H1 (cell line): ENCODE results near the gene TMEM156. TPM values are rescaled to one million over a fixed set of nuclear protein-coding genes. Genes with fewer than 3 reads are reported as not detected.

Experiments used
- CTCF ChIA-PET: fragments of 300-600 bp; sonication (Branson Sonifier 250); formaldehyde crosslinking; loops from one replicate; lab custom pipeline; 2021; ENCODE audit not compliant: partially characterized antibody; lab: Charles Lee
- POLR2A ChIA-PET: fragments of 300-600 bp; sonication (Branson Sonifier 250); formaldehyde crosslinking; loops from one replicate; lab custom pipeline; 2021; ENCODE audit warnings: inconsistent platforms; ENCODE audit not compliant: partially characterized antibody; lab: Charles Lee
- DNase-seq, 2 experiments: peaks; one replicate each; pipeline versions ENCODE4 v3.0.0 to v3.0.0-alpha.2; 2010 to 2022; ENCODE audit warnings: low spot score in 2 of 2, low read depth in 1 of 2, mixed read lengths in 1 of 2
- FAIRE-seq: peaks from 2 replicates; lab custom pipeline; 2011; peaks lifted over from hg19 to GRCh38; lab: Jason Lieb, UNC
- H2AFZ ChIP-seq: 2 replicates; pipeline ENCODE4 v1.8.1; 2012; ENCODE audit warnings: low read length, inconsistent platforms
- H2AK5ac ChIP-seq: 2 replicates; pipeline ENCODE4 v1.6.1; 2013; ENCODE audit warnings: low read depth, low read length
- H2BK120ac ChIP-seq: replicated peaks from 2 replicates; pipeline ENCODE3; 2013; ENCODE audit warnings: low read depth, low read length, inconsistent platforms
- H2BK12ac ChIP-seq: 2 replicates; pipeline ENCODE4 v1.6.1; 2013; ENCODE audit warnings: low read depth, low read length
- H2BK15ac ChIP-seq: 2 replicates; pipeline ENCODE4 v1.6.1; 2013; ENCODE audit warnings: low read length
- H2BK20ac ChIP-seq: 2 replicates; pipeline ENCODE4 v1.6.1; 2013; ENCODE audit warnings: low read length
- H2BK5ac ChIP-seq: 2 replicates; pipeline ENCODE4 v1.6.1; 2013; ENCODE audit warnings: low read depth, low read length
- H3K14ac ChIP-seq: 2 replicates; pipeline ENCODE4 v1.6.1; 2013; ENCODE audit warnings: inconsistent platforms; ENCODE audit not compliant: insufficient read length
- H3K18ac ChIP-seq: 2 replicates; pipeline ENCODE4 v1.6.1; 2013; ENCODE audit warnings: low read length; ENCODE audit errors: extremely low read depth
- H3K23ac ChIP-seq: 2 replicates; pipeline ENCODE4 v1.6.1; 2013; ENCODE audit warnings: inconsistent platforms; ENCODE audit not compliant: insufficient read length
- H3K23me2 ChIP-seq: 2 replicates; pipeline ENCODE4 v1.6.1; 2013; ENCODE audit warnings: low read depth, low read length
- H3K27ac ChIP-seq: 2 replicates; pipeline ENCODE4 v1.6.1; 2011; ENCODE audit warnings: low read depth, low read length, inconsistent platforms
- H3K27me3 ChIP-seq, 4 experiments: replicated peaks in 1 of 4; 1 replicate in 1 of 4; 2 replicates in 3 of 4; pipeline versions ENCODE4 v1.6.1 to v1.8.1; 2011 to 2013; ENCODE audit warnings: low read length in 3 of 4, mild to moderate bottlenecking in 3 of 4, inconsistent platforms in 2 of 4, mixed read lengths in 2 of 4, moderate library complexity in 1 of 4; ENCODE audit not compliant: control insufficient read depth in 3 of 4, insufficient read depth in 3 of 4; ENCODE audit errors: extremely low read depth in 1 of 4
- H3K36me3 ChIP-seq, 4 experiments: 2 replicates each; pipeline versions ENCODE4 v1.6.1 to v1.8.1; 2011 to 2013; ENCODE audit warnings: mild to moderate bottlenecking in 4 of 4, low read length in 3 of 4, moderate library complexity in 2 of 4, control low read depth in 1 of 4, inconsistent platforms in 1 of 4; ENCODE audit not compliant: insufficient read depth in 4 of 4, control insufficient read depth in 2 of 4
- H3K4ac ChIP-seq: replicated peaks from 2 replicates; pipeline ENCODE3; 2013; ENCODE audit warnings: low read length, low read depth, mixed read lengths, inconsistent platforms; ENCODE audit not compliant: insufficient read length
- H3K4me1 ChIP-seq, 4 experiments: replicated peaks in 1 of 4; 1 replicate in 1 of 4; 2 replicates in 3 of 4; pipeline versions ENCODE4 v1.6.1 to v1.8.1; 2011 to 2013; ENCODE audit warnings: low read length in 3 of 4, inconsistent platforms in 2 of 4, mixed read lengths in 1 of 4; ENCODE audit not compliant: insufficient read depth in 4 of 4, control insufficient read depth in 3 of 4
- H3K4me2 ChIP-seq, 2 experiments: 2 replicates each; pipeline versions ENCODE4 v1.6.1 to v1.8.1; 2011 to 2013; ENCODE audit warnings: low read depth in 2 of 2, low read length in 2 of 2, control low read depth in 1 of 2, inconsistent platforms in 1 of 2, mild to moderate bottlenecking in 1 of 2; ENCODE audit not compliant: insufficient read depth in 1 of 2
- H3K4me3 ChIP-seq, 4 experiments: fragments of 200-600, 300-600 bp in 1 of 4; sonication (generic), shearing (Covaris generic), sonication (Bioruptor Twin) in 1 of 4; 2 replicates each; pipeline versions ENCODE4 v1.5.1 to v1.8.1; 2011 to 2016; ENCODE audit warnings: low read length in 4 of 4, low read depth in 3 of 4, control low read depth in 2 of 4, inconsistent platforms in 2 of 4, mild to moderate bottlenecking in 2 of 4, mixed read lengths in 1 of 4, moderate library complexity in 1 of 4; ENCODE audit not compliant: insufficient read depth in 2 of 4; ENCODE audit errors: extremely low read depth in 1 of 4
- H3K56ac ChIP-seq: replicated peaks from 2 replicates; pipeline ENCODE3; 2013; ENCODE audit warnings: low read depth, mild to moderate bottlenecking, mixed read lengths, low read length, inconsistent platforms; ENCODE audit not compliant: insufficient read length
- H3K79me1 ChIP-seq: 2 replicates; pipeline ENCODE4 v1.6.1; 2013; ENCODE audit warnings: low read depth, low read length, control low read depth
- H3K79me2 ChIP-seq, 2 experiments: 2 replicates each; pipeline versions ENCODE4 v1.6.1 to v1.8.1; 2012 to 2013; ENCODE audit warnings: low read length in 2 of 2, mild to moderate bottlenecking in 2 of 2, inconsistent platforms in 1 of 2; ENCODE audit not compliant: insufficient read depth in 2 of 2, control insufficient read depth in 1 of 2
- H3K9ac ChIP-seq, 4 experiments: replicated peaks in 1 of 4; 1 replicate in 1 of 4; 2 replicates in 3 of 4; pipeline versions ENCODE4 v1.6.1 to v1.8.1; 2011 to 2013; ENCODE audit warnings: low read depth in 3 of 4, low read length in 3 of 4, control low read depth in 2 of 4, mild to moderate bottlenecking in 2 of 4, moderate library complexity in 2 of 4, inconsistent platforms in 1 of 4; ENCODE audit errors: extremely low read depth in 1 of 4
- H3K9me3 ChIP-seq, 2 experiments: 2 replicates each; pipeline versions ENCODE4 v1.6.1 to v1.8.1; 2012 to 2013; ENCODE audit warnings: mild to moderate bottlenecking in 2 of 2, moderate library complexity in 2 of 2, control low read depth in 1 of 2, inconsistent platforms in 1 of 2, low read depth in 1 of 2, low read length in 1 of 2, mixed read lengths in 1 of 2; ENCODE audit not compliant: insufficient read depth in 2 of 2
- H4K20me1 ChIP-seq, 2 experiments: replicated peaks in 1 of 2; 2 replicates each; pipeline versions ENCODE3 to v1.8.1; 2011 to 2013; ENCODE audit warnings: inconsistent platforms in 2 of 2, low read length in 2 of 2, mild to moderate bottlenecking in 1 of 2; ENCODE audit not compliant: insufficient read depth in 2 of 2, control insufficient read depth in 1 of 2
- H4K5ac ChIP-seq: 2 replicates; pipeline ENCODE4 v1.6.1; 2013; ENCODE audit warnings: low read length, low read depth, mixed read lengths, inconsistent platforms; ENCODE audit not compliant: insufficient read length
- H4K8ac ChIP-seq: 2 replicates; pipeline ENCODE4 v1.8.0; 2013; ENCODE audit warnings: mild to moderate bottlenecking, moderate library complexity, low read length, inconsistent platforms; ENCODE audit not compliant: insufficient read depth; ENCODE audit errors: extremely low read depth
- H4K91ac ChIP-seq: replicated peaks from 2 replicates; pipeline ENCODE3; 2013; ENCODE audit warnings: low read length, mixed read lengths, inconsistent platforms; ENCODE audit not compliant: insufficient read length
- ATF2 ChIP-seq: IDR thresholded peaks from 2 replicates; pipeline ENCODE4 v1.6.1; 2012; ENCODE audit warnings: low read length, inconsistent platforms
- WGBS, 2 experiments: shearing (Covaris generic) in 1 of 2; methylation state at CpG; one replicate each; pipeline versions ENCODE4 v1.1.6 to v1.1.7; 2013 to 2015; ENCODE audit warnings: low lambda C conversion rate in 2 of 2, mixed read lengths in 2 of 2, inconsistent platforms in 1 of 2, low coverage in 1 of 2, missing lambda C conversion rate in 1 of 2; ENCODE audit not compliant: insufficient replicate concordance in 2 of 2, insufficient coverage in 1 of 2, insufficient read length in 1 of 2; ENCODE audit errors: extremely low coverage in 1 of 2, missing lambda C conversion rate in 1 of 2; 5-methylcytosine and 5-hydroxymethylcytosine counted together
- polyA plus RNA-seq, 7 experiments: library from polyadenylated mRNA; depleted of rRNA in 3 of 7; stranded (reverse) in 5 of 7; unstranded in 2 of 7; fragments of >200 nt in 5 of 7; fragments of 200-250 nt in 2 of 7; gene quantifications; 1 replicate in 5 of 7; 2 replicates in 1 of 7; 4 replicates in 1 of 7; pipeline versions ENCODE4 v1.2.1 to v1.2.3, GENCODE V29; 2011 to 2013; ENCODE audit warnings: missing spikeins in 2 of 7, mixed read lengths in 2 of 7
- total RNA-seq: library from RNA; stranded (reverse); fragmentation: NEBNext Ultra II Directional; extraction: Animal tissue kit (Norgen Biotek cat#: 25700); gene quantifications from 2 replicates; pipeline ENCODE4 v1.2.1, GENCODE V29; 2021

The TMEM156 gene
- total and polyA plus RNA-seq, 2 of the 8 experiments (the other 6 are each of a cell fraction or from before 2014, with no cell fraction given): not detected

- H3K79me1 ChIP-seq: no peaks in the 10 kb centered on the region
- FAIRE-seq (no peak), DNase-seq (no peak)
- H3K14ac ChIP-seq: no peak overlapping the region
- no peak for TF ChIP-seq ATF2
- WGBS, 2 experiments: 81% methylated on average over 2 of the region's 2 CpGs; no CpG with 5 or more reads in 1 of the 2 experiments
- H3K9ac ChIP-seq: no peak overlapping the region
- no peak overlapping the region for H4K91ac ChIP-seq
- no peaks in the 10 kb centered on the region for H3K23me2 ChIP-seq
- no peak overlapping the region for H2BK20ac ChIP-seq
- H4K20me1 ChIP-seq: no peaks in the 10 kb centered on the region
- H3K23ac ChIP-seq: no peak overlapping the region
- H3K4me2 ChIP-seq: no peak overlapping the region
- H4K5ac ChIP-seq: no peak overlapping the region
- H3K36me3 ChIP-seq: no peaks in the 10 kb centered on the region
- H3K56ac ChIP-seq: no peak overlapping the region
- no peaks in the 10 kb centered on the region for H3K4me1 ChIP-seq
- no peak overlapping the region for H3K4ac ChIP-seq
- no peak overlapping the region for H3K27ac ChIP-seq
- H2AK5ac ChIP-seq: no peak overlapping the region
- no peak overlapping the region for H2BK5ac ChIP-seq
- H3K18ac ChIP-seq: no peak overlapping the region
- no peak overlapping the region for H2BK120ac ChIP-seq
- H3K27me3 ChIP-seq: no peaks in the 10 kb centered on the region
- ChIA-PET CTCF (interaction anchor here (1.3 kb wide), 1 partner anchor 9 kb away, joined by 4 read pairs; no protein-coding TSS in a partner anchor), POLR2A (no interaction called here)
- no peak overlapping the region for H3K4me3 ChIP-seq
- H2BK12ac ChIP-seq: no peak overlapping the region
- no peak overlapping the region for H2AFZ ChIP-seq
- no peak overlapping the region for H4K8ac ChIP-seq
- no peak overlapping the region for H2BK15ac ChIP-seq
- H3K79me2 ChIP-seq: no peaks in the 10 kb centered on the region
- H3K9me3 ChIP-seq: no peaks in the 10 kb centered on the region
Observed at GRCh38 chr4:38951598-38951997, 80.6 kb downstream of the TMEM156 start.
